Activated CD8-positive, alpha-beta memory T cell treated with anti-CD3 and anti-CD28 coated beads for 36 hours (primary cell): Measurements from ENCODE around the gene GOLGA6B. TPM values are rescaled to one million over a fixed set of nuclear protein-coding genes. Genes with fewer than 3 reads are reported as not detected.
"Not testable (repeated sequence)": the region's sequence is repeated elsewhere in the genome, so short reads cannot be mapped to it uniquely, and the experiment has no call there.

Source experiments
- CTCF ChIA-PET: fragments of 350-600 bp; sonication (Branson Sonifier 250); formaldehyde crosslinking; loops from one replicate; lab custom pipeline; 2021; ENCODE audit warnings: antibody characterized with exemption; lab: Charles Lee
- POLR2A ChIA-PET: fragments of 350-600 bp; sonication (Branson Sonifier 250); formaldehyde crosslinking; loops from one replicate; lab custom pipeline; 2021; ENCODE audit warnings: antibody characterized with exemption; lab: Charles Lee
- total RNA-seq, 2 experiments: library from RNA; stranded (reverse); gene quantifications; one replicate each; pipeline ENCODE4 v1.2.3, GENCODE V29; 2021

The GOLGA6B gene
- total RNA-seq, 2 experiments from 2014 or later = not detected

DNA sequence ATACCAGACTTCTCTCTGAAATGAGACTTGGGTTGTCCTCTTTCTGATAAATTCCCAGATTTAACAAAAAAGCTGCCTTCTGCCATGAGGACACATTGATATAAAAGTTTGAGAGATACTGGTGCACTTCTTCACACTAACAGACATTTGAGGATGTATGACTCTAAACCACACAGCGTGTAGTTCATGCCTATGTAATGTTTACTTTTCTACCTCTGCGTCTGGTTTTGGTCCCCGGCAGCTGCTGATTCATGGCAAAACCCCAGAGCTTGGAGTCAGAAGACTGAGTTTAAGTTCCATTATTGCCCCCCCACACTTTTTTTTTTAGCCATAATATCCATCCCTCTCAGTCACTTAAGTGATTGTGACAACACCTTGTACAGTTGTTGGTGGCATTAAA lies 1.5 kb downstream of the GOLGA6B start:
- CTCF ChIA-PET = not testable (repeated sequence)

DNA sequence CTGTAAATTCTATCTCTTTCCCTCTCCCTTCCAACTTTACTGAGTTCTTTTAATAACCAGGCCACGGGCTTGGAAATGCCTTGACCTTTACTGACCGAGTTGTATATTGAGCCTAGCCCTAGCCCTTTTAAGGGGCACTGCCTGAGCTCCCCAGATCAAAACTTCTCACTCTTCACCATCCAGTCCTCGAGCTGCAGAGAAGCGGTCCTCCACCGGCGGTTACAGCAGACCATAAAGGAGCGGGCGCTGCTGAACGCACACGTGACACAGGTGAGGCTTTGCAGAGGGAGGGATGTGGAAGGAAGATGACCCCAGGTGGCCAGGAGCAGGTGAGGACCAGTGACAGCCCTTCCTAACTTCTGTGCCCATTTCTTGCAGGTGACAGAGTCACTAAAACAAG lies 6.6 kb downstream of the GOLGA6B start:
- CTCF ChIA-PET, POLR2A ChIA-PET: not testable (repeated sequence)

More for the DNA sequence above, 1.5 kb downstream of the GOLGA6B start:
- POLR2A ChIA-PET = not testable (repeated sequence)

DNA sequence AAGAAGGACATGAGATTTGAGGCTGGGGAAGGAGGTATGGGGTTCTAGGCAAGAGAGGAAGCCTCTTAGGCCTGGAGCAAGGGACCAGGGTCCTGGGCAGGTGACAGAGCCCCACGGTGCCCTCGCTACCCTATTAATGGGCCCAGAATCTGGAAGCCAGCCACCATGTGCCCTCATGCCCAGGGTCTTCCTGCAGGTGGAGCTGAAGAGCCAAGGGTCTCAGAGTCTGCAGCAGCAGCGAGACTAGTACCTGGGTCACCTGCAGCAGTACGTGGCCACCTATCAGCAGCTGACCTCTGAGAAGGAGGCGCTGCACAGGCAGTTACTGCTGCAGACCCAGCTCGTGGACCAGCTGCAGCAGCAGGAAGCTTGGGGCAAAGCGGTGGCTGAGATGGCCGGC lies 9.4 kb downstream of the GOLGA6B start:
- CTCF ChIA-PET, POLR2A ChIA-PET: not testable (repeated sequence)

DNA sequence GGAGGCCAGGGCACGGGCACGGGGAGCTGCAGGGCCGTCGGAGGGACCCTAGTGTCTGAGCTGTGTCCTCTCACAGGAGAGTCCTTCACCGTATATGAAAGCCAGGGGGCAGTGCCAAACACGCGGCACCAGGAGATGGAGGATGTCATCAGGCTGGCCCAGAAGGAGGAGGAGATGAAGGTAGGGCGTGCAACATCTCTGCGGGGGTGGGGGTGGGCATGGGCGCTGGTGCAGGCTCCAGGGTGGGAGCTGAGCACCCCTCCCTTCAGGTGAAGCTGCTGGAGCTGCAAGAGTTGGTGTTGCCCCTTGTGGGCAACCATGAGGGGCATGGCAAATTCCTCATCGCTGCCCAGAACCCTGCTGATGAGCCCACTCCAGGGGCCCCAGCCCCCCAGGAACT lies 11.2 kb downstream of the GOLGA6B start:
- CTCF ChIA-PET, POLR2A ChIA-PET: not testable (repeated sequence)

DNA sequence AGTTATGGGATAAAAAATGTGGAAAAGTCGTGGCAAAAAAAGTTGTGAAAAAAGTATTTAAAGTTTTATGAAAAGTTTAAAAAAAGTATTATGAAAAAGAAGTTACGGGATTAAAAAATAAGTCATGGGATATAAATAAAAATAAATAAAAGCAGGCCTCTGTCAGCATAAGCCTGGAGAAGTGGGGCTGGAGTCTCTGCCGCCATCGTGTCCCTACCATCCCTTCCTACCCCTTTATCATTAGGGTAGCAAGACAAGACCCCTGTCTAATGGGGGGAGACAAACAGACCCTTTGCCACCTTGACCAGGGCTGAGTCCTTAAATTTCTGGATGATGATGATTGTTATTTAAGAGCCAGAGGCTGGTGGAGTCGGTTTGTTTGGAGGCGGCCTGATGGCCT lies 15.3 kb downstream of the GOLGA6B start:
- CTCF ChIA-PET, POLR2A ChIA-PET: not testable (repeated sequence)

DNA sequence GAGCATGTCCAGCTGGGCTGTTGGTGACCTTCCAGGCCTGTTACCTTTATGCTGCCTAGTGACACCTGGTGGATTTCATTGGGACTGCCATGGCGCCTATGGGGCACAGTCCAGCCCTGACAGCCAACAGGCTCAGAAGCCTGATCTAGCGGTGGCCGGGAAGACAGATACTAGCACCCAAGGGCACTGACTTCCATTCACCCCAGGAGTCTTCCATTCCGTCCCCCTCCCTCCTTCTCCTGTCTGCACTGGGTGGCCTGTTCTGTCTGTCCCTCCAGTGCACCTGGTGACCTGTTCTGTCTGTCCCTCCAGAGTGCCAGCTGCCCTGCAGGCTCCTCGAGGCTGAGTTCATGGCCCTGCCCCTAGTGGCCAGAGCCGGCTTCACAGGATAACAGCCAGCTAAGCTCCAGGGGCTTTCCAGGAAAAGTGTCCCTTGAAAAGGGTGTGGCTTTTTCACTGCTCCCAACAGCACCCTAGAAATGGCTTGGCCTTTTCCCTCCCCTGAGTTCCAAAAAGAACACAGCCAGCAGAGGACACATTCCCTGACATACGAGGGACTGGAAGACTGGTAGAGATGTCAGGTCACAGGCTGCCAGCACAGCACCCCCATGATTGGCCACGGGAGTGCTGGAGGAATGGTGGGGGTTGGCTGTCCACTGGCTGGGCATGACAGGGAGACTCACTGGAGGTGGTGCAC lies 16.3 kb downstream of the GOLGA6B start:
- ChIA-PET CTCF (interaction anchor here (0.6 to 1.1 kb wide), 5 partner anchors 10 to 293 kb away, joined by 3 to 4 read pairs (median 3); no protein-coding TSS in a partner anchor), POLR2A (interaction anchor here (0.5 kb wide), 1 partner anchor 9 kb away, joined by 3 read pairs; no protein-coding TSS in a partner anchor)

DNA sequence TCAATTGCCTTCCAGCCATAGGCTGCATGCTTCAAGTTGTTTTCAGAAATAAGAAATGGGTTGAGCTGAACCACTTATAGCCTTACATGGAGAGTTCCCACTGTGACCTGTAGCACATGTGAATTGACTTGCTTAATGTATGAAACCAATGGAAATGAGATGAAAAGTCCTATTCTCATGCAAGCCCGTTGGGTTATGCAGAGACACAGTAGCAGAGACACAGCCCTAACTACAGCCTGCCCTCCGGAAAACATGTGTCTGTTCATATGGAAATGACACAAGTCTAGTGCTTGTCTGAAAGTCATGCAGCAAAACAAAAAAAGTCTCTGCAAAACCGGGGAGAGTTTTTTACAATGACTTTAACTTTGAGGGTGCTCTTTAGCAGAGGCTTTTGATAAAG lies 17.0 kb downstream of the GOLGA6B start:
- POLR2A ChIA-PET = interaction anchor here (0.7 kb wide), 1 partner anchor 15 kb away, joined by 4 read pairs; the partner anchor contains the start of genes BBS4 and HIGD2B
- CTCF ChIA-PET = interaction anchor here (0.7 kb wide), 1 partner anchor 10 kb away, joined by 4 read pairs; no protein-coding TSS in a partner anchor

DNA sequence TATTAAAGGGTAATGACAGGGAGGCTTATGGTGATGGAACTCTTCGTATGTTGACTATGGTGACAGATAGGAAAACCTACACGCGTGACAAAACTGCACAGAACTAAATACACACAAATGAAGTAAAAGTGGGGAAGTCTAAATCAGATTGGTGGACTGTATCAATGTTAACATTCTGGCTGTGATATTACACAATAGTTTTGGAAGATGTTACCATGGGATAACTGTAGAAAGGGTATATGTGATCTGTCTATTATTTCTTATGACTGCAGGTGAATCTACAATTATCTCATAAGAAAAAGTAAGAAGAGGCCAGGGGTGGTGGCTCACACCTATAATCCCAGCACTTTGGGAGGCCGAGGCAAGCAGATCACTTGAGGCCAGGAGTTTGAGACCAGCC lies 22.3 kb downstream of the GOLGA6B start:
- ChIA-PET POLR2A (no interaction called here), CTCF (no interaction called here)

DNA sequence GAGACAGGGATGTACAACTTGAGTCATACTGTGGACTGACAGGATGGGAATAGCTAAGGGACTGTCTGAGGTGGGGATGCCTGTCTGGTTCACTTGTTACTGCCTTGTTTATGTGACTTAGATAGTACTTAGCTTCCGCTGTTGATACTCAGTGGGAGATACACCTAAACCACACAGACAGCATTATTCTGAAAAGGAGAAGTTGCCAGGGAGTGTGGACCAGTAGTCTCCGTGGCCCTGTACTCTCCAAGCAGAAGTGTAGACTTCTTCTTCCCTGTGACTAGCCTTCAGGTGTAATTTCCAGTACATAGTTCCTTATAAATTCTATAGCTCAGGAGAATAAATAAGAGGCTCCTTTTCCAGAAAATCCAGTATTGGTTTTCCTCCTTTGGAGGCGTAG lies 26.4 kb downstream of the GOLGA6B start:
- ChIA-PET CTCF (interaction anchor here (0.7 to 0.8 kb wide), 2 partner anchors 10 to 113 kb away, joined by 3 to 4 read pairs; no protein-coding TSS in a partner anchor), POLR2A (no interaction called here)

DNA sequence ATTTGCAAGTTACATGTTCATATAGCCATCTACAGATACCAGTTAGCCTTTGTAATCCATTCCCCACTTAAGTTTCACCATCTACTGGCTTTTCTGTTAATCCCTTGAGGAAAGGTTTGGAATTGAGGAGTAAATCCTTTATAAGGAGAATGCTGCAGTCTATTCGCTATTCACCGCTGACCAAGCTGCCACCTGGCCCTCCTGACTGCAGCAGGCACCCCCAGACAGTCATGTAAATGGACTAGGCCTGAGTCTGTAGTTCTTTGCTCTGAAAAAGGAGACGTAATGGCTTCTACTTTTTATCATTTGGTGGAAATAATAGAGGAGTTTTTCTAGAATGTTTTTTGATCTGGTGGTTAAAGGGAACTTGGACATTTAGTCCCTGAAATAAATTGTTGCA lies 28.3 kb downstream of the GOLGA6B start:
- CTCF ChIA-PET = no interaction called here
- POLR2A ChIA-PET = no interaction called here

DNA sequence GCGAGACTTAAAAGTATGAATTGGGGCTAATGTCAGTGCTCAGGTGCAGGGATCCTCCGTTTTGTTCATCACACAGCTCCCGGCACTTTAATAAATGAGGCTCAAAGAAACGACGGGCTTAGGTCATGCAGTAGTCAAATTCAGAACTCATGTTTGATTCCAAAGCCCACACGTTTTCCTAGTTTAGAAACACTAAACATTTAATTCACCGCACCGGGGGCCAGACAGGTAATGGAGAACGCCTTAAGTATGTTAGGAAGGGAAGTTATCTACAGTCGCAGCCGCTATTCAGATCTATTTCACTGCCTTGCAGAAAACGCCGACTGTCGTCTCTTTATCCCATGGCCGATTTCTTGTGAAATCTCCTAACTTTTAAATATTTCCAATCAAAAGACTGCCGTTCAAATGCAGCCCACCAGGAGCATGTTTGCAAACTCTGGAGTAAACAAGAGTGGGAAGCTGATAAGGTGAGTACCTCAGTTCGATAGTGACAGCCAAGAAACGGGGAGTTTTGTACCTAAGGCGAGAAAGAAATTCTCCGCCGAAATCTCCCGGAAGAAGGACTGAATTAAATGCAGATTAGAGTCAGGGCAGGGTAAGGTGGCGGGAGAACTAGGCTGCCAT lies 30.9 kb downstream of the GOLGA6B start:
- ChIA-PET CTCF (interaction anchor here (0.8 to 1.0 kb wide), 4 partner anchors 49 to 97 kb away, joined by 3 to 5 read pairs (median 3); no protein-coding TSS in a partner anchor), POLR2A (interaction anchor here (1.4 kb wide), 1 partner anchor 212 kb away, joined by 3 read pairs; no protein-coding TSS in a partner anchor)

DNA sequence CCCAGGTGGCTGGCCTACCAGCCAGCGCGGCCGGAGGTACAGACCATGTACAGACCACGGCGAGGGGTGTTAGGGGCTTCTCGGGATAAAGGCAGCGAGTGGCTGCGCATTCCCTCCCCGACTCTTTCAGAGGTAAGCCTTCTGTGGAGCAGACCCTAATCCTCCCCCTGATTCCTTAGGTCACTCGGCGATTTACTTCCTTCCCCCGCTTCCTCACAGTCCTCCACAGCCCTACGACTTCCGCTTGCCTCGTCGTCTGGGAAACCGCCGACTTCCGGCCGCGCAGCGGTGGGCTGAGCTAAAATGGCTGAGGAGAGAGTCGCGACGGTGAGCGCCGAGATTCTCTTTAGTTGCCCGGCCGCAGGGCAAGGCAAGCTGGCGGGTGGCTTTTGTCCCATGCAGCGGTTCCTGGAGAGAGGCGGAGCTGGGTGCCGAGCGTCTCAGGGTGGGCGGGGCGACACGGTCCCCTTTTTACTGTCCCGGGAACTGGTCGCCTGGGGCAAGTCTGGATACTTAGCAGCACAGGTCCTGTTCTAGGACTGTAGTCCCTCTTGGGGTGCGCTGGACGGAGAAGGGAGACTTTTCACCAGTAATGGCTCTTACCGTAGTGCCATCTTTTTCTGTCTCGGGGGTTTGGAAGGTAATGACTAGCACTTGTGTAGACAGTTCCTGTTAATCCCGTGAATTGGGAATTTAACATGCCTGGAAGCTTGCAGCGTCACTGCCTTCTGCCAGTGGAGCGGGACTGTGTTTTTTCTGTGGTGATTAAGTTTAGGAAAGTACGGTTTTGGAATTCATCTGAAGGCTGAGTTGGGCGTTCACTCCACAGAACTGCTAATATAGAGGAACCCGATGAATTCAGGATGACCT lies 31.7 kb downstream of the GOLGA6B start, which contains the start of the genes BBS4 and HIGD2B:
BBS4 (plus strand) TSS at position 283 of the 870 bp plus-strand sequence; CDS start at position 304, 21 bp downstream.
HIGD2B (minus strand) TSS at position 258 of the 870 bp plus-strand sequence. CDS start 9,808 bp downstream, outside the sequence.
- CTCF ChIA-PET = interaction anchor here (0.6 to 1.0 kb wide), 5 partner anchors 48 to 98 kb away, joined by 3 to 5 read pairs (median 3); no protein-coding TSS in a partner anchor
- POLR2A ChIA-PET = interaction anchor here (0.5 to 1.4 kb wide), 4 partner anchors 14 to 640 kb away, joined by 3 to 6 read pairs (median 4); no protein-coding TSS in a partner anchor

DNA sequence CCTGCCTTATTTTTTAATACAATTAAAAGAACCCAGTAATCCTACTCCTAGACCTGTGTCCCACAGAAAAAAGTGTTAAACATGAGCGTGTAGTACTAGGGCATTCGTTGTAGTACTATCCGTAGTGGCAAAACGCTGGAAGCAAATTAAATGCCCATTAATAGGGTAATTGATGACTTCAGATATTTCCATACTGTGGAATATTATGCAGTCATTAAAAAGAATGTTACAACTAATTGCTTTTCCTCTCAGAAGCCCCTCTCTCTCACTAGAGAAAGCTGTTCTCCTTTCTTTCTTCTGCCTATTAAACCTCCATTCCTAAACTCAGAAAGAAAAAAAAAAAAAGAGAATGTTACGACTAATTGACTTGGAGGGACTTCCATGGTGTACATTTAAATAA lies 34.2 kb downstream of the GOLGA6B start:
- CTCF ChIA-PET = no interaction called here
- POLR2A ChIA-PET = no interaction called here

DNA sequence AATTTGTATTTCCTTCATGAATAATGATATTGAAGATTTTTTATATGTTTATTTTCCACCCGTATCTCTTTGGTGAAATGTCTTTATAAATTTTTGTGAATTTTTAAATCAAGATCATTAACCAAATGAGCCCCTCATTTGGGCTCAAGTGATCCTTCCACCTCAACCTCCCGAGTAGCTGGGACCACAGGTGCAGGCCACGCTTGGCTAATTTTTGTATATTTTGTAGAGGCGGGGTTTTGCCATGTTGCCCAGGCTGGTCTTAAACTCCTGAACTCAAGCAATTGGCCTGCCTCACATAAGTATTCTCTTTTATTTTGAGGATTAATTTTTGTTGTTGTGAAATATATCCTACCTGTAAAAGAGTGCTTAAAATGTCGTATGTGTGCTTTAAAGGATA lies 36.4 kb downstream of the GOLGA6B start:
- ChIA-PET CTCF (no interaction called here), POLR2A (no interaction called here)

DNA sequence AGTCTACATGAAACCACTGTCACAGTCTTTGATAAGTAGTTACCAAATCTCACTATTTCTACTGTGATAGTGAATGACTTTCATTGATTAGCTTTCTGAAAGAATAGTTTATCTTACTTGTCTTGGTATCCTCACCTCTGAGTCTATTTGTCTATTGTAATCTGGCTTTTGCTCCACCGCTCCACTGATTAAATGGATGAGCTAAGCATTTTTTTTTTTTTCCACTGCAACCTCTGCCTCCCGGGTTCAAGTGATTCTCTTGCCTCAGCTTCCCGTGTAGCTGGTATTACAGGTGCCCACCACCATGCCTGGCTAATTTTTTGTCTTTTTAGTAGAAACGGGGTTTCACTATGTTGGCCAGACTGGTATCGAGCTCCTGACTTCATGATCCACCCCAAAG lies 44.4 kb downstream of the GOLGA6B start:
- CTCF ChIA-PET = no interaction called here
- POLR2A ChIA-PET = no interaction called here

DNA sequence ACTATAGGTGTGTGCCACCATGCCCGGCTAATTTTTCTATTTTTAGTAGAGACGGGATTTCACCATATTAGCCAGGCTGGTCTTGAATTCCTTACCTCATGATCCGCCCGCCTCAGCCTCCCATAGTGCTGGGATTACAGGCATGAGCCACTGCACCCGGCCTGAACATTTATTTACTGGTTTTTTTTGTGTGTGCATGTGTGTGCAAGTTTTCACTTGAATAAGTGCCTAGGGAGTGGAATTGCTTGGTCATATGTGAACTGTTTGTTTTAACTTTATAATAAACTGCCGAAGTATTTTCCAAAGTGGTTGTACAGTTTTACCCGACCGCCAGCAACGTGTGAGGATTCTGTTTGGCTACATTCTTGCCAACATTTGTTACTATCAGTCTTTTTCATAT lies 45.6 kb downstream of the GOLGA6B start:
- CTCF ChIA-PET = no interaction called here

DNA sequence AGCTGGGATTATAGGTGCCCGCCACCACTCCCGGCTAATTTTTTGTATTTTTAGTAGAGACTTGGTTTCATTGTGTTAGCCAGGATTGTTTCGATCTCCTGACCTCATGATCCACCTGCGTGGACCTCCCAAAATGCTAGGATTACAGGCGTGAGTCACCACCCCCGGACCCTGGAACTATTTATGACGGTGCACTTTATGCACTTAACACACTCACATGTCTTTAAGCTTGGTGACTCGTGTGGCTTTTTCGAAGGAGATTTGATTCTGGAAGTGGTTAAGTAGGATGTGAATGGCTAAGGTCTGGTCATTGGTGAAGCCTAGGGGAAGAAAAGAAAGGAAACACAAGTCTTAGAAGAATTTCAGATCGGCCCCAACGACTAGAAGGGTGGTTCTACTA lies 51.8 kb downstream of the GOLGA6B start:
- CTCF ChIA-PET = interaction anchor here (0.7 kb wide), 1 partner anchor 471 kb away, joined by 3 read pairs; no protein-coding TSS in a partner anchor
- POLR2A ChIA-PET = no interaction called here

More for the DNA sequence above, 45.6 kb downstream of the GOLGA6B start:
- POLR2A ChIA-PET = no interaction called here

DNA sequence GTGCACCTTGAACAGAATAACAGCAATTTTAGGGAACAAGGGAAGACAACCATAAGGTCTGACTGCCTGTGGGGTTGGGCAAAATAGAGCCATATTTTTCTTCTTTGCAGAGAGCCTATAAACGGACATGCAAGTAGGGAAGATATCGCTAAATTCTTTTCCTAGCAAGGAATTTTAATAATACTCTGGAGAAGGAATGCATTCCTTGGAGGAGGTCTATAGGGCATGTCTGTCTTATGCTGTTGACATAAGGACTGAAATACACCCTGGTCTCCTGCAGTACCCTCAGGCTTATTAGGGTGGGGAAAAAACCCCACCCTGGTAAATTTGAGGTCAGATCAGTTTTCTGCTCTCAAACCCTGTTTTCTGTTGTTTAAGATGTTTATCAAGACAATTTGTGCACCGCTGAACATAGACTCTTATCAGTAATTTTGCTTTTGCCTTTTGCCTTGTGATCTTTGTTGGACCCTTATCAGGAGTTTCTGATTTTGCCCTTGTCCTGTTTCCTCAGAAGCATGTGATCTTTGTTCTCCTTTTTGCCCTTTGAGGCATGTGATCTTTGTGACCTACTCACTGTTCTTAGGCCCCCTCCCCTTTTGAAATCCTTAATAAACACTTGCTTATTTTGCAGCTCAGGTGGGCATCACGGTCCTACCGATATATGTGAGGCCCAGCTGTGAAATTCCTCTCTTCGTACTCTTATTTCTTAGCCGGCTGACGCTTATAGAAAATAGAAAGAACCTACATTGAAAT lies 54.2 kb downstream of the GOLGA6B start:
- POLR2A ChIA-PET, CTCF ChIA-PET: not testable (repeated sequence)
